GM19099 (cell line): ENCODE measurements around the gene KIRREL3.

ENCODE experiments used
- POLR2A ChIP-seq: IDR thresholded peaks from 3 replicates; pipeline ENCODE4 v1.6.1; 2011; ENCODE audit warnings: low read depth; ENCODE audit not compliant: insufficient read length; ENCODE audit errors: extremely low read depth

Gene KIRREL3

GRCh38 chr11:126538071-126538470 lies 462.5 kb downstream of the KIRREL3 start:
- TF ChIP-seq POLR2A, result no peak

- TF ChIP-seq POLR2A, result no peak
These were observed 463.1 kb downstream of the KIRREL3 start for GRCh38 chr11:126537492-126537891.

GRCh38 chr11:126534141-126534805 lies 466.3 kb downstream of the KIRREL3 start:
- TF ChIP-seq POLR2A, result no peak

- no peak for TF ChIP-seq POLR2A
These were observed 467.0 kb downstream of the KIRREL3 start for GRCh38 chr11:126533560-126533959.

- TF ChIP-seq POLR2A, result no peak
These were observed 470.2 kb downstream of the KIRREL3 start for GRCh38 chr11:126530416-126530815.

GRCh38 chr11:126529037-126529436 lies 471.5 kb downstream of the KIRREL3 start:
- TF ChIP-seq POLR2A, result no peak

- no peak for TF ChIP-seq POLR2A
These were observed 472.5 kb downstream of the KIRREL3 start for GRCh38 chr11:126528075-126528474.

- no peak for TF ChIP-seq POLR2A
These were observed 472.9 kb downstream of the KIRREL3 start for GRCh38 chr11:126527651-126528050.

- TF ChIP-seq POLR2A, result no peak
These were observed 474.1 kb downstream of the KIRREL3 start for GRCh38 chr11:126526471-126526870.

GRCh38 chr11:126525702-126526101 lies 474.9 kb downstream of the KIRREL3 start:
- TF ChIP-seq POLR2A, result no peak

GRCh38 chr11:126525216-126525615 lies 475.4 kb downstream of the KIRREL3 start:
- no peak for TF ChIP-seq POLR2A

GRCh38 chr11:126523441-126524205 lies 476.9 kb downstream of the KIRREL3 start:
- no peak for TF ChIP-seq POLR2A

- no peak for TF ChIP-seq POLR2A
These were observed 478.0 kb downstream of the KIRREL3 start for GRCh38 chr11:126522606-126523005.

GRCh38 chr11:126522152-126522551 lies 478.4 kb downstream of the KIRREL3 start:
- no peak for TF ChIP-seq POLR2A

- no peak for TF ChIP-seq POLR2A
These were observed 479.4 kb downstream of the KIRREL3 start for GRCh38 chr11:126521196-126521595.

GRCh38 chr11:126519764-126520734 lies 480.5 kb downstream of the KIRREL3 start:
- TF ChIP-seq POLR2A, result no peak
